Neural progenitor cell (in vitro differentiated cells): ENCODE results near the gene BEAN1. TPM values are rescaled to one million over a fixed set of nuclear protein-coding genes. Genes with fewer than 3 reads are reported as not detected.

Experiments
- DNase-seq: peaks from one replicate; pipeline ENCODE4 v3.0.0-alpha.2; 2016; ENCODE audit warnings: low spot score
- H2AFZ ChIP-seq: fragments of 200-600 bp; sonication (generic); replicated peaks from 2 replicates; pipeline ENCODE4 v1.6.1; 2016; ENCODE audit warnings: antibody characterized with exemption
- H3F3A ChIP-seq: fragments of 200-600 bp; sonication (generic); 2 replicates; pipeline ENCODE4 v1.6.1; 2016; ENCODE audit warnings: antibody characterized with exemption, low read depth
- H3K27ac ChIP-seq: fragments of 200-600 bp; sonication (generic); 2 replicates; pipeline ENCODE4 v1.5.1; 2016; ENCODE audit warnings: mild to moderate bottlenecking
- H3K27me3 ChIP-seq: fragments of 200-600 bp; sonication (generic); 2 replicates; pipeline ENCODE4 v1.6.1; 2016; ENCODE audit warnings: mild to moderate bottlenecking, moderate library complexity
- H3K36me3 ChIP-seq: fragments of 200-600 bp; sonication (generic); 2 replicates; pipeline ENCODE4 v1.5.1; 2016
- H3K4me1 ChIP-seq: fragments of 200-600 bp; sonication (generic); 2 replicates; pipeline ENCODE4 v1.6.1; 2016; ENCODE audit warnings: mixed run types
- H3K4me2 ChIP-seq: fragments of 200-600 bp; sonication (generic); 2 replicates; pipeline ENCODE4 v1.6.1; 2016
- H3K4me3 ChIP-seq: fragments of 200-600 bp; sonication (generic); 2 replicates; pipeline ENCODE4 v1.5.1; 2016
- H3K79me2 ChIP-seq: fragments of 200-600 bp; sonication (generic); 2 replicates; pipeline ENCODE4 v1.6.1; 2016; ENCODE audit warnings: low read depth
- H3K9ac ChIP-seq: fragments of 200-600 bp; sonication (generic); 2 replicates; pipeline ENCODE4 v1.6.1; 2016
- H3K9me3 ChIP-seq: fragments of 200-600 bp; sonication (generic); 2 replicates; pipeline ENCODE4 v1.5.1; 2016; ENCODE audit warnings: low read depth
- H4K20me1 ChIP-seq: fragments of 200-600 bp; sonication (generic); 2 replicates; pipeline ENCODE4 v1.6.1; 2016; ENCODE audit warnings: low read depth
- H3K27ac Mint-ChIP-seq: 3 replicates; pipeline ENCODE4 v1.8.0; 2021; ENCODE audit warnings: mixed read lengths
- H3K27me3 Mint-ChIP-seq: 2 replicates; pipeline ENCODE4 v1.8.0; 2022; ENCODE audit warnings: low read depth, mild to moderate bottlenecking, inconsistent platforms, moderate library complexity, mixed read lengths; ENCODE audit not compliant: insufficient read depth
- H3K36me3 Mint-ChIP-seq: 3 replicates; pipeline ENCODE4 v1.8.0; 2021; ENCODE audit warnings: mixed read lengths
- H3K4me1 Mint-ChIP-seq: 3 replicates; pipeline ENCODE4 v1.8.0; 2021; ENCODE audit warnings: mixed read lengths
- H3K4me3 Mint-ChIP-seq: 3 replicates; pipeline ENCODE4 v1.8.0; 2021; ENCODE audit warnings: mild to moderate bottlenecking, moderate library complexity, mixed read lengths
- H3K9me3 Mint-ChIP-seq: 3 replicates; pipeline ENCODE4 v1.8.0; 2020; ENCODE audit warnings: mixed read lengths
- CTCF ChIP-seq: fragments of 200-600 bp; sonication (generic); IDR thresholded peaks from 2 replicates; pipeline ENCODE4 v1.5.1; 2017; ENCODE audit warnings: antibody characterized with exemption, mild to moderate bottlenecking
- EZH2 ChIP-seq: fragments of 200-600 bp; sonication (generic); IDR thresholded peaks from 2 replicates; pipeline ENCODE4 v1.6.1; 2017; ENCODE audit warnings: antibody characterized with exemption, mild to moderate bottlenecking, moderate library complexity
- EZH2phosphoT487 ChIP-seq: fragments of 200-600 bp; sonication (generic); IDR thresholded peaks from 2 replicates; pipeline ENCODE4 v1.6.1; 2017; ENCODE audit warnings: antibody characterized with exemption
- total RNA-seq: library from RNA; depleted of rRNA; stranded (reverse); fragments of >200 nt; gene quantifications from 2 replicates; pipeline ENCODE4 v1.2.3, GENCODE V29; 2015; ENCODE audit warnings: low replicate concordance

Gene BEAN1
- total RNA-seq, 1 donor from 2014 or later = 0.32 TPM

- H3K9me3 ChIP-seq = no peaks in the 10 kb centered on the region
- DNase-seq = no peak
- TF ChIP-seq CTCF (no peak), EZH2phosphoT487 (no peak), EZH2 (no peak)
These were observed 75.9 kb downstream of the BEAN1 start for GRCh38 chr16:66503030-66503429.

GRCh38 chr16:66503612-66504011 is 76.5 kb downstream of the BEAN1 start:
- Mint-ChIP-seq H3K9me3 (peaks cover 4% of the 10 kb centered on the region), H3K36me3 (peaks cover 3% of the 10 kb centered on the region), H3K4me3 (no peak overlapping the region), H3K27me3 (peaks cover 6% of the 10 kb centered on the region), H3K27ac (no peak overlapping the region), H3K4me1 (peaks cover 3% of the 10 kb centered on the region)
- H3K27ac ChIP-seq = no peak overlapping the region
- H3K4me3 ChIP-seq = no peak overlapping the region
- H3K4me2 ChIP-seq = no peak overlapping the region
- DNase-seq = no peak
- no peaks in the 10 kb centered on the region for H3F3A ChIP-seq
- no peaks in the 10 kb centered on the region for H3K27me3 ChIP-seq
- TF ChIP-seq CTCF = no peak
- TF ChIP-seq EZH2phosphoT487 = no peak
- TF ChIP-seq EZH2 = no peak
- H3K9me3 ChIP-seq = no peaks in the 10 kb centered on the region
- H2AFZ ChIP-seq = no peak overlapping the region
- no peaks in the 10 kb centered on the region for H4K20me1 ChIP-seq
- H3K4me1 ChIP-seq = no peaks in the 10 kb centered on the region
- no peaks in the 10 kb centered on the region for H3K79me2 ChIP-seq
- no peak overlapping the region for H3K9ac ChIP-seq
- H3K36me3 ChIP-seq = no peaks in the 10 kb centered on the region

More at GRCh38 chr16:66503030-66503429, 75.9 kb downstream of the BEAN1 start:
- no peak overlapping the region for H2AFZ ChIP-seq
- H3K4me1 ChIP-seq = no peaks in the 10 kb centered on the region
- peaks cover 3% of the 10 kb centered on the region for H3K36me3 Mint-ChIP-seq
- peaks cover 6% of the 10 kb centered on the region for H3K27me3 Mint-ChIP-seq
- no peak overlapping the region for H3K4me3 Mint-ChIP-seq
- no peaks in the 10 kb centered on the region for H4K20me1 ChIP-seq
- H3K4me1 Mint-ChIP-seq = peaks cover 3% of the 10 kb centered on the region
- H3K79me2 ChIP-seq = no peaks in the 10 kb centered on the region
- peaks cover 6% of the 10 kb centered on the region for H3K9me3 Mint-ChIP-seq
- no peak overlapping the region for H3K27ac ChIP-seq
- no peak overlapping the region for H3K9ac ChIP-seq
- H3K4me2 ChIP-seq = no peak overlapping the region
- H3K27ac Mint-ChIP-seq = no peak overlapping the region
- H3K27me3 ChIP-seq = no peaks in the 10 kb centered on the region
- no peak overlapping the region for H3K4me3 ChIP-seq
- no peaks in the 10 kb centered on the region for H3F3A ChIP-seq
- H3K36me3 ChIP-seq = no peaks in the 10 kb centered on the region

GRCh38 chr16:66507731-66508239 is 80.7 kb downstream of the BEAN1 start:
- no peak for DNase-seq
- Histone ChIP-seq H3K9ac (no peak overlapping the region), H3F3A (peaks cover 26% of the 10 kb centered on the region), H3K9me3 (no peaks in the 10 kb centered on the region), H3K27ac (no peak overlapping the region), H3K27me3 (no peaks in the 10 kb centered on the region), H3K4me2 (no peak overlapping the region), H3K36me3 (no peaks in the 10 kb centered on the region), H3K79me2 (no peaks in the 10 kb centered on the region), H3K4me1 (peaks cover 24% of the 10 kb centered on the region), H2AFZ (no peak overlapping the region), H4K20me1 (no peaks in the 10 kb centered on the region), H3K4me3 (no peak overlapping the region)
- H3K4me1 Mint-ChIP-seq = peaks cover 25% of the 10 kb centered on the region
- no peak overlapping the region for H3K4me3 Mint-ChIP-seq
- H3K27me3 Mint-ChIP-seq = peaks cover 6% of the 10 kb centered on the region
- H3K36me3 Mint-ChIP-seq = peaks cover 1% of the 10 kb centered on the region
- H3K9me3 Mint-ChIP-seq = no peaks in the 10 kb centered on the region
- H3K27ac Mint-ChIP-seq = no peak overlapping the region
- TF ChIP-seq EZH2phosphoT487 (no peak), CTCF (no peak), EZH2 (no peak)
